B cell (primary cell): ENCODE results near the gene YIPF4. TPM values are rescaled to one million over a fixed set of nuclear protein-coding genes. Genes with fewer than 3 reads are reported as not detected.
"Not testable (repeated sequence)": the region's sequence is repeated elsewhere in the genome, so short reads cannot be mapped to it uniquely, and the experiment has no call there.

Experiments used
- ATAC-seq: fragments of 200-7000 bp; cut with Tn5 transposase; one replicate; pipeline ENCODE4 v1.10.0; 2021; ENCODE audit warnings: low read depth, mild to moderate bottlenecking, moderate number of reproducible peaks, moderate library complexity
- CTCF ChIA-PET: fragments of 350-600 bp; sonication (Branson Sonifier 250); formaldehyde crosslinking; loops from one replicate; lab custom pipeline; 2021; ENCODE audit warnings: antibody characterized with exemption, inconsistent platforms; lab: Charles Lee
- POLR2A ChIA-PET: fragments of 350-600 bp; sonication (Branson Sonifier 250); formaldehyde crosslinking; loops from one replicate; lab custom pipeline; 2021; ENCODE audit warnings: antibody characterized with exemption; lab: Charles Lee
- DNase-seq: peaks from one replicate; pipeline ENCODE4 v3.0.0; 2013
- H2AFZ ChIP-seq: 2 replicates; pipeline ENCODE4 v1.6.1; 2012; ENCODE audit warnings: mild to moderate bottlenecking, low read depth, low read length; ENCODE audit not compliant: insufficient read depth, poor library complexity, severe bottlenecking
- H3K27ac ChIP-seq, 2 donors: 1 replicate in 1 of 2; 2 replicates in 1 of 2; pipeline ENCODE4 v1.5.1; 2012 to 2013; ENCODE audit warnings: low read length in 2 of 2, mild to moderate bottlenecking in 2 of 2, moderate library complexity in 1 of 2
- H3K27me3 ChIP-seq, 4 experiments: fragments of 200-600 bp in 1 of 4; sonication (generic) in 1 of 4; replicated peaks in 1 of 4; 1 replicate in 2 of 4; 2 replicates in 2 of 4; pipeline versions ENCODE4 v1.6.1 to v1.7.0; 2013 to 2016; ENCODE audit warnings: low read length in 3 of 4, mild to moderate bottlenecking in 2 of 4, mixed read lengths in 1 of 4, moderate library complexity in 1 of 4; ENCODE audit not compliant: insufficient read depth in 4 of 4, control insufficient read depth in 3 of 4; ENCODE audit errors: control extremely low read depth in 1 of 4
- H3K36me3 ChIP-seq, 2 experiments: replicated peaks in 1 of 2; 1 replicate in 1 of 2; 2 replicates in 1 of 2; pipeline versions ENCODE4 v1.6.1 to v1.7.1; 2013; ENCODE audit warnings: low read length in 1 of 2; ENCODE audit not compliant: insufficient read depth in 2 of 2, control insufficient read depth in 1 of 2; ENCODE audit errors: control extremely low read depth in 1 of 2, extremely low read depth in 1 of 2
- H3K4me1 ChIP-seq, 2 donors: fragments of 200-600 bp in 1 of 2; sonication (generic) in 1 of 2; 1 replicate in 1 of 2; 2 replicates in 1 of 2; pipeline versions ENCODE4 v1.5.1 to v1.6.1; 2013 to 2017; ENCODE audit warnings: low read length in 2 of 2; ENCODE audit not compliant: control insufficient read depth in 2 of 2, insufficient read depth in 2 of 2
- H3K4me2 ChIP-seq: replicated peaks from 2 replicates; pipeline ENCODE3; 2012; ENCODE audit warnings: mild to moderate bottlenecking, low read depth, low read length; ENCODE audit not compliant: poor library complexity, severe bottlenecking
- H3K4me3 ChIP-seq, 5 experiments: fragments of 200-600 bp in 1 of 5; sonication (generic) in 1 of 5; 1 replicate in 3 of 5; 2 replicates in 2 of 5; pipeline versions ENCODE4 v1.5.1 to v1.7.0; 2011 to 2016; ENCODE audit warnings: low read length in 4 of 5, mild to moderate bottlenecking in 4 of 5, low read depth in 2 of 5, control low read depth in 1 of 5, moderate library complexity in 1 of 5; ENCODE audit not compliant: insufficient read depth in 1 of 5; ENCODE audit errors: control extremely low read depth in 1 of 5, extremely low read depth in 1 of 5
- H3K79me2 ChIP-seq: fragments of 200-600 bp; sonication (generic); one replicate; pipeline ENCODE4 v1.6.0; 2016; ENCODE audit warnings: low read length; ENCODE audit not compliant: control insufficient read depth, insufficient read depth
- H3K9ac ChIP-seq: fragments of 200-600 bp; sonication (generic); 2 replicates; pipeline ENCODE4 v1.6.1; 2017; ENCODE audit warnings: mild to moderate bottlenecking, low read length, moderate library complexity
- H3K9me3 ChIP-seq, 3 donors: one replicate each; pipeline versions ENCODE4 v1.6.1 to v1.7.1; 2013; ENCODE audit warnings: low read length in 2 of 3; ENCODE audit not compliant: control insufficient read depth in 2 of 3, insufficient read depth in 1 of 3; ENCODE audit errors: control extremely low read depth in 1 of 3
- H4K20me1 ChIP-seq: 2 replicates; pipeline ENCODE4 v1.6.0; 2012; ENCODE audit warnings: mild to moderate bottlenecking, low read length; ENCODE audit not compliant: insufficient read depth, control insufficient read depth, poor library complexity, severe bottlenecking
- H3K27ac Mint-ChIP-seq: one replicate; pipeline ENCODE4 v1.8.0; 2021; ENCODE audit warnings: mixed read lengths
- H3K27me3 Mint-ChIP-seq: one replicate; pipeline ENCODE4 v1.8.0; 2021; ENCODE audit warnings: mixed read lengths
- H3K4me1 Mint-ChIP-seq: one replicate; pipeline ENCODE4 v1.8.0; 2021; ENCODE audit warnings: mixed read lengths
- H3K4me3 Mint-ChIP-seq: one replicate; pipeline ENCODE4 v1.8.0; 2021; ENCODE audit warnings: mixed read lengths
- H3K9me3 Mint-ChIP-seq: one replicate; pipeline ENCODE4 v1.8.0; 2022; ENCODE audit warnings: mixed read lengths; ENCODE audit not compliant: insufficient read depth
- EZH2 ChIP-seq: IDR thresholded peaks from 2 replicates; pipeline ENCODE4 v1.6.1; 2012; ENCODE audit warnings: borderline replicate concordance, low read depth, mild to moderate bottlenecking, moderate library complexity, low read length; ENCODE audit not compliant: insufficient read depth, poor library complexity, severe bottlenecking
- WGBS: methylation state at CpG from one replicate; pipeline ENCODE4 v1.1.5; 2013; ENCODE audit warnings: missing lambda C conversion rate; ENCODE audit not compliant: insufficient coverage; 5-methylcytosine and 5-hydroxymethylcytosine counted together
- intact Hi-C: fragments of 100-400 bp; cut with micrococcal nuclease; formaldehyde crosslinking; loops from one replicate; pipeline ENCODE4 v1.10.0; 2022
- polyA plus RNA-seq: library from polyadenylated mRNA; depleted of rRNA; stranded (reverse); fragments of >200 nt; gene quantifications from 2 replicates; pipeline ENCODE4 v1.2.3, GENCODE V29; 2012
- total RNA-seq, 2 donors: library from RNA; stranded (reverse); fragments of 120-200 nt in 1 of 2; gene quantifications; 1 replicate in 1 of 2; 2 replicates in 1 of 2; pipeline versions ENCODE4 v1.2.3 to v1.2.4, GENCODE V29; 2013 to 2022
- TF ChIP-seq, protein P1 (sequence below): fragments of 200-600 bp; IDR thresholded peaks from one replicate; pipeline ENCODE4 v1.8.0; 2022; ENCODE audit warnings: antibody characterized with exemption, mild to moderate bottlenecking

YIPF4 gene
- total and polyA plus RNA-seq, 2 donors (not counting 1 experiment from before 2014, with no cell fraction given) = 3.4 to 42.4 TPM

DNA sequence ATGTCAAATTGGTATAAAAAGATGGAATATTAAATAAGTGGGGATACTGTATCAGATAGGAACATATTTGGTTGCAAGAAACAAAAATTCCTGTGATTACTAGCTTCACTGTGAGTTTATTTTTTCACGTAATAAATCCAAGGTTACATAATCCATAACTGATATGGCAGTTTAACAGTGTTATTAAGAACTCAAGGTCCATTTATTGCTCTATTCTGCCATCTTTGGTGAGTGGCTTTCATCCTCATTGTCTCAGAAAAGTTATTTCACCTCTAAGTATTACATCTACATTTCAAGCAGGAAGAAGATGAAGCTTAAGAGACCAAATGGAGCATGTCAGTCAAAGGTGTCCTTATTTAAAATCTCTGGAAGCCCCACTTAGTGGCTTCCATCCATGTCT, 37.2 kb downstream of the YIPF4 start:
- TF ChIP-seq, protein P1, sequence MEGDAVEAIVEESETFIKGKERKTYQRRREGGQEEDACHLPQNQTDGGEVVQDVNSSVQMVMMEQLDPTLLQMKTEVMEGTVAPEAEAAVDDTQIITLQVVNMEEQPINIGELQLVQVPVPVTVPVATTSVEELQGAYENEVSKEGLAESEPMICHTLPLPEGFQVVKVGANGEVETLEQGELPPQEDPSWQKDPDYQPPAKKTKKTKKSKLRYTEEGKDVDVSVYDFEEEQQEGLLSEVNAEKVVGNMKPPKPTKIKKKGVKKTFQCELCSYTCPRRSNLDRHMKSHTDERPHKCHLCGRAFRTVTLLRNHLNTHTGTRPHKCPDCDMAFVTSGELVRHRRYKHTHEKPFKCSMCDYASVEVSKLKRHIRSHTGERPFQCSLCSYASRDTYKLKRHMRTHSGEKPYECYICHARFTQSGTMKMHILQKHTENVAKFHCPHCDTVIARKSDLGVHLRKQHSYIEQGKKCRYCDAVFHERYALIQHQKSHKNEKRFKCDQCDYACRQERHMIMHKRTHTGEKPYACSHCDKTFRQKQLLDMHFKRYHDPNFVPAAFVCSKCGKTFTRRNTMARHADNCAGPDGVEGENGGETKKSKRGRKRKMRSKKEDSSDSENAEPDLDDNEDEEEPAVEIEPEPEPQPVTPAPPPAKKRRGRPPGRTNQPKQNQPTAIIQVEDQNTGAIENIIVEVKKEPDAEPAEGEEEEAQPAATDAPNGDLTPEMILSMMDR = no peak
- TF ChIP-seq EZH2 = no peak
- no peaks in the 10 kb centered on the region for H3K4me1 ChIP-seq
- peaks cover 1 to 5% of the 10 kb centered on the region in 2 experiments for H3K36me3 ChIP-seq
- ATAC-seq = no peak
- H3K4me2 ChIP-seq = no peak overlapping the region
- no peak overlapping the region for H3K27ac Mint-ChIP-seq
- H2AFZ ChIP-seq = no peak overlapping the region
- no peaks in the 10 kb centered on the region for H3K9me3 Mint-ChIP-seq
- CTCF ChIA-PET = no interaction called here
- H3K4me1 Mint-ChIP-seq = no peaks in the 10 kb centered on the region
- no peak overlapping the region for H3K4me3 Mint-ChIP-seq
- no peaks in the 10 kb centered on the region for H3K79me2 ChIP-seq
- POLR2A ChIA-PET = interaction anchor here (0.6 kb wide), 1 partner anchor 15 kb away, joined by 4 read pairs; no protein-coding TSS in a partner anchor
- H3K27me3 Mint-ChIP-seq = no peaks in the 10 kb centered on the region
- peaks cover 0 to 2% (median 0%) of the 10 kb centered on the region in 3 donors for H3K9me3 ChIP-seq
- no peak overlapping the region for H3K9ac ChIP-seq
- DNase-seq = no peak
- no peaks in the 10 kb centered on the region for H3K27me3 ChIP-seq
- H3K27ac ChIP-seq = no peak overlapping the region
- H4K20me1 ChIP-seq = no peaks in the 10 kb centered on the region
- intact Hi-C loops = no loop called here
- WGBS = no CpG with 5 or more reads among the region's 1 CpG
- no peak overlapping the region for H3K4me3 ChIP-seq

DNA sequence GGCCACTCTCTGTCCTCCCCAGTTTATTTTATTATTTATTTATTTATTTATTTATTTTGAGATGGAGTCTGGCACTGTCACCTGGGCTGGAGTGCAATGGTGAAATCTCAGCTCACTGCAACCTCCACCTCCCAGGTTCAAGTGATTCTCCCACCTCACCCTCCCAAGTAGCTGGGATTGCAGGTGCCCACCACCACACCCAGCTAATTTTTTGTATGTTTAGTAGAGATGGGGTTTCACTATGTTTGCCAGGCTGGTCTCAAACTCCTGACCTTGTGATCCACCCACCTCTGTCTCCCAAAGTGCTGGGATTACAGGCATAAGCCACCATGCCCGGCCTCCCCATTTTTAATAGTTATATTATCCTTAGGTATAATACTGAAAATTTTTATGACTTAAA, 51.0 kb downstream of the YIPF4 start:
- CTCF ChIA-PET, H2AFZ ChIP-seq, DNase-seq, H3K27me3 ChIP-seq, intact Hi-C loops, H3K4me2 ChIP-seq, POLR2A ChIA-PET, H3K9ac ChIP-seq, H3K27me3 Mint-ChIP-seq, H3K79me2 ChIP-seq, H3K36me3 ChIP-seq, H3K4me3 ChIP-seq, H3K9me3 ChIP-seq, H3K4me1 ChIP-seq, H3K4me1 Mint-ChIP-seq, H3K9me3 Mint-ChIP-seq, H3K27ac ChIP-seq, H4K20me1 ChIP-seq, H3K4me3 Mint-ChIP-seq, ATAC-seq, H3K27ac Mint-ChIP-seq: not testable (repeated sequence)
- WGBS = no CpG with 5 or more reads among the region's 1 CpG

DNA sequence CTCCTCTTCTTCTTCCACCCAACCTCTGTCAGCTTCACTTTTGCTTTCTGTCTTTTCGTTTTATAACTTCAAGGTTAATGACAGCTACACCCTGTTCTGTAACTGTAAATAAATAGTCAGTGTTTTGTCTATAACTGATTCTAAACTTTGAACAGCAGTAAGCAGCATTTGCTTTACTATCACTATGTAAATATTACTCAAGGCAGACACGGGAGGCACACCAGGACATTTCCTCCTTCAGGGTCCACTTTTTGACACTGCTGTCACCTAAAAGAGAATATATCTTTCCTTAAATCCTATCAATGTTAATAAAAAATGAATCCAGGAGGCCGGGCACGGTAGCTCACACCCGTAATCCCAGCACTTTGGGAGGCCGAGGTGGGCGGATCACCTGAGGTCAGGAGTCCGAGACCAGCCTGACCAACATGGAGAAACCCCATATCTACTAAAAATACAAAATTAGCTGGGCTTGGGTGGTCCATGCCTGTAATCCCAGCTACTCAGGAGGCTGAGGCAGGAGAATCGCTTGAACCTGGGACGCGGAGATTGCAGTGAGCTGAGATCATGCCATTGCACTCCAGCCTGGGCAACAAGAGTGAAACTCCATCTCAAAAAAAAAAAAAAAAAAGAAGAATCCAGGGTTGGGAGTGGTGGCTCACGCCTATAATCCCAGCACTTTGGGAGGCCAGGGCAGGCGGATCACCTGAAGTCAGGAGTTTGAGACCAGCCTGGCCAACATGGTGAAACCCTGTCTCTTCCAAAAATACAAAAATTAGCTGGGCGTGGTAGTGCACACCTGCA, 51.7 kb downstream of the YIPF4 start:
- H3K4me1 ChIP-seq, DNase-seq, H2AFZ ChIP-seq, H3K4me1 Mint-ChIP-seq, CTCF ChIA-PET, H3K9me3 Mint-ChIP-seq, H3K9ac ChIP-seq, H3K27me3 Mint-ChIP-seq, H3K27me3 ChIP-seq, H3K36me3 ChIP-seq, H3K9me3 ChIP-seq, H3K4me2 ChIP-seq, ATAC-seq, H3K27ac Mint-ChIP-seq, H4K20me1 ChIP-seq, H3K27ac ChIP-seq, H3K4me3 Mint-ChIP-seq, H3K4me3 ChIP-seq, H3K79me2 ChIP-seq, intact Hi-C loops: not testable (repeated sequence)
- POLR2A ChIA-PET = interaction anchor here (0.7 kb wide), 1 partner anchor 14 kb away, joined by 4 read pairs; no protein-coding TSS in a partner anchor
- WGBS = 96% methylated on average over 11 of the region's 14 CpGs
